ENCODE results near the gene SUPT5H.

SUPT5H gene

DNA sequence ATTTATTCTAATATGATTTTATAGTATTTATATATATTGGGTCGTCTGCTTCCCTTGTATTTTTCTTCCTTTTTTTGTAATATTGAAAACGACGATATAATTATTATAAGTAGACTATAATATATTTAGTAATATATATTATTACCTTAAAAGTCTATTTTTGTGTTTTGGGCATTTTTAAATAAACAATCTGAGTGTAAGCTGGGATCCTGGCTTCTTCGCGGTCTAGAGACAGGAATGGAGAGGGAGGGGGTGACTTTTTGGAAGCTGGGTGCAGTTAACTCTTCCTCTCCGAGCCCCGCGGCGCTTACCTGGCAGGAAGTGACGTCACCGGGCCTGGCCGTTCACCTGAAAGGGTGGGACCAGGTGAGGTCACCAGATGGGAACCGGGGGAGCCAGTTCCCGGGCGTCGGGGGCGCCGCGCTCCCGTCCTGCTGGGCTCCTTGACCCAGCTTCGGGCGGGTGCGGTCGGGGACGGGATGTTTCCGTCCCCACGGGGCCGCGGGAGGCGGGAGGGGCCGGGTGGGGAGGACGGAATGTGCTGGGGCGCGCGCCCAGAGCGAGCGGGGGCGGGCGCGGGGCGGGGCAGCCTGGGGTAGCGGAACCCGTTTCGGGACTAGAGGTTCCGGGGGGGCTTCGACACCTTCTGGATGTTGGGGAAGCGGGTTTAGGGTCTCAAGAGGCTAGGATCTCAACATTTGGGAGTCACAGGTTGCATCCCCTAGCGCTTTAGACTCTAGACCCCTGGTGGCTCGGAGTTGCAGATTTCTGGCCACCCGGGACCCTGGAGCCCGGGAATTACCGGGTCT is 36.0 kb upstream of the SUPT5H start:
- peak; percentile 60 for FAIRE-seq

DNA sequence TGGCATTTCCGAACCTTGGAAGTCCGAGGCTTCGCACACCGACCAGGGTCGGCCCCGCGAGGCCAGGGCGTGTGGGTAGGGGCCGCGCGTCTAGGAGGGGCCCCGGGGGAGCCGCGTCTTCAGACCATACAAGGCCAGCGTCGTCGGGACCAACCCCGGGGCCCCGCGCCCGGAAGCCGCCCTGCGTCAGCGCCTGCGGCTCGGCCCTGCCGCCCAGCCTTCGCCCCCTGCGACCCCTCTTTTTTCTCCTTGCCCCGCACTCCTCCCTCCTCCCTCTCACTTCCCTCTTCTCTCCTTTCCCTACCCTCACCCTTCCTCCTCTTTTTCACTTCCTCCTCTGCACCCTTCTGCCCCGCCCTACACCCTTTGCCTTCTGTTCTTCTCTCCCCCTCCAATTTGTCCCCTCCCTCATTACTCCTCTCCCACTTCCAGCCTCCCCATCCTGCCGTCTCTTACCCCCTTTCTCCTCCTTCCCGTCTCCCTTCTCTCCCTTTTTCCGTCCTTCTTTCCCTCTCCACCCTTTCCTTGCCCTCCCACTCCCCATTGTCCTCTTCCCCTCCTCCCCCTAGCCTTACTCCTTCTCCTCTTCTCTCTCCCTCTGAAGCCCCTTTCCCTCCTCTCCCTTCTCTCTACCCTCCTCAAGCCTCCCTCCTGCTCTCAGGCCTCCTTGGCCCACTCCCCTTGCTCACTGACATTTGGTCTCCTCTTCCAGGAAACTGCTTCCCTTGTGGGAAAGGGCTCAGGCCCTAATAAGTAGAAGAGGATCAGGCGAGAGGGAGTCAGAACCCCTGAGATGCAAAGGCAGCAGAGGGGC is 35.2 kb upstream of the SUPT5H start:
- no peak for FAIRE-seq

DNA sequence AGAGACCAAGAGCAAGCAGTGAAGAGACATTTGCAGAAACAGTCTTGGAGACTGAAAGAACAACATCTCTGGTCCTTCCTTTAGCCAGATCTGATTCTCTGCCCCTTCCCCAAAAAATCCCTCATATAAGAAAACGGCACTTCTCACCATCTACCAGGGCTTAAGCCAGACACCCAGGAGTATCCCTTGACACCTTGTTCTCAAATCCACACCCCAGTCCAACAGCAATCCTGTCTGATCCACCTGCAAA is 34.6 kb upstream of the SUPT5H start:
- no peak for FAIRE-seq

DNA sequence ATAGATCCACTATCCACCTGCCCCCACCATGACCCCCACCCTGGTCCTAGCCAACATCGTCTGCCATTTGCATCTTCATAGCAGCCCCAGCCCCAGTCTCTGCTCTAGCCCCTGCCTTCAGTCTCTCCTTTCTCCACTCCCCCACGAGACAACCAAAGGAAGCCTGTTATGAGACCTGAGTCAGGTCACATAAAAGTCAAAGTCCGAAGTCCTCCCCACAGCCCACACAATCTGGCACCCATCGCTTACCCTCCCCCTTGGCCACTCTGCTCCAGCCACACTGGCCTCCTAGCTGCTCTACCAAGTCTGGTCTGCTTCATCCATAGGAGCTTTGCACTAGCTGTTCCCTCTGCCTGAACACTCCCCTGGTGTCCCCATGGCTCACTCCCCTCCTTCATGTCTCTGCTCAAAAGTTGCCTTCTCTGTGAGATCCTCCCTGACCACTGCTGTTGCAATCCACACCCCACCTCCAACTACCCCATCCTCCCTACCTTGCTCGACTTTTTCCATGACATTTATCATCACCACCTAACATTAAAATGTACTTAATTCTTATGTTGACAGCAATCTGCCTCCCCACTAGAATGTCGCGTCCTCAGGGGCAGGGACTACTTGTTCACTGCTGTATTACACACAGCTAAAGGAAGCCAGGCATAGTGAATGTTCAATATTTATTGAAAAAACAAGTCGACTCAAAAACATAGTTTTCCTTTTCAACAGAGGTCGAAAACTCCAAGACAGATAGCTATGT is 34.1 kb upstream of the SUPT5H start:
- FAIRE-seq = no peak

DNA sequence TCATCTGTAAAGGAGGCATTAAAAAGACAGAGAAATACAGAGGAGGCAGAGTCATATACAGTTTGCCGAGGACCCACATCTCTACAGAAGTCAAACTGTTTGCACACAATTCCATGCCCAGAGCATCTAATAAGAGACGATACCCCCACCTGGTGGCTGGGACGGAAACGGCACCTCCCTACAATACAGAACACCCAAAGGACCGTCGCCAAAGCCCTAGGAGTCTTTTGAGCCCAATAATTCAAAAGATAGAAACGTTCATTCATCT is 33.6 kb upstream of the SUPT5H start:
- no peak for FAIRE-seq

DNA sequence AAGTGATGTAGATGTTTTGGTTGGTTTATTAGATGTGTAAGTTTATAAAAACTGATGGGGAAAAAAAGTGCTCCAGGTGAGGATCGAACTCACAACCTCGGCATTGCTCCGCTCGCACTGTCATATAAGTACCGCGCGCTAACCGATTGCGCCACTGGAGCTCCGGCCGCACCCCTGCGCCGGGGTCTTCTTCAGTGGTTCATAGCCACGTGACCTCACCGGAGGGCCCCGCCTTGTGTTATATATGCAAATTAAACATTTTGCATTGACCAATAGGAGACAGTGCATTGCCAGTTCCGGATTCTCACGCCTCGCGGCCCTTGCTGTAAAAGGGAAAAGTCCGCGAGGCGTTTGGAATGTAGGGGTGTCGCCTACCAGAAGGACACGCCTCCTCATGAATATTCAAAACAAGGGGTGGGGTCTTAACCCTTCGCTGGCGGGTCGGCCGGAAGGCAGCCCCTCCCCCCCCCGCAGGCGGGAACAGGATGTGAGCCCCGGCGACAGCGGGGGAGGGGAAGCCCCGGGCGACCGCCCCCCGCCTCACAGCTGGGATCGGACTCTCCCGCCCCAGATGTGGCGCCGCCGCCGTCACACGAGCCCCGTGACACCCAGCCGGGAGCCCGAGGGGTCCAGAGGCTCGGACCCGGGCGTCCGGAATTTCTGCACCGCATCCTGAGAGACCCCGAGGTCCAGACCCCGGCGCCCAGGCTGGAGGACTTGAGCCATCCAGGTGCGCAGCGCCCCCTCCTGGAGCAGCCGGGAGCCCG is 33.1 kb upstream of the SUPT5H start, which contains the start of gene PLEKHG2:
Gene PLEKHG2 (plus strand): TSS at position 570 of the 767 bp plus-strand sequence. CDS start 1,418 bp downstream, outside the sequence.
- peak; percentile 99 for FAIRE-seq

DNA sequence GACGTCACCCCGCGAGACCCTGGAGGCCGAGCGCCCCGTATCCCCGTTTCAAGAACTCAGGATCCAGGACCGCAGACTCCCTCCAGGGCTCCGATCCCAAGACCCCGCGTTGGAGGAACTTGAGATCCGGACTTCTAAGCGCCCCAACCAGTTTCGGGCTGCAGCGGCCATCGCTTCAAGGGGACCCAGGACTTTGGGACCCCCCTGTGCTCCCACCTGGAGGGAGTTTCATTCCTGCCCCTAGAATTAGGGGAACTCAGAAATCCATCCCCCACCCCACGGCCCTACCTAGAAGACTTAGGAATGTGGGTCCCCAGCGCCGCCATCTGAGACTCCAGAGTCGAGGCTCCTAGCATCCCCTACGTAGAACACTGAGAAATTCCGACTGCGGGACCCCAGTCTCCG is 32.5 kb upstream of the SUPT5H start:
- no peak for FAIRE-seq

DNA sequence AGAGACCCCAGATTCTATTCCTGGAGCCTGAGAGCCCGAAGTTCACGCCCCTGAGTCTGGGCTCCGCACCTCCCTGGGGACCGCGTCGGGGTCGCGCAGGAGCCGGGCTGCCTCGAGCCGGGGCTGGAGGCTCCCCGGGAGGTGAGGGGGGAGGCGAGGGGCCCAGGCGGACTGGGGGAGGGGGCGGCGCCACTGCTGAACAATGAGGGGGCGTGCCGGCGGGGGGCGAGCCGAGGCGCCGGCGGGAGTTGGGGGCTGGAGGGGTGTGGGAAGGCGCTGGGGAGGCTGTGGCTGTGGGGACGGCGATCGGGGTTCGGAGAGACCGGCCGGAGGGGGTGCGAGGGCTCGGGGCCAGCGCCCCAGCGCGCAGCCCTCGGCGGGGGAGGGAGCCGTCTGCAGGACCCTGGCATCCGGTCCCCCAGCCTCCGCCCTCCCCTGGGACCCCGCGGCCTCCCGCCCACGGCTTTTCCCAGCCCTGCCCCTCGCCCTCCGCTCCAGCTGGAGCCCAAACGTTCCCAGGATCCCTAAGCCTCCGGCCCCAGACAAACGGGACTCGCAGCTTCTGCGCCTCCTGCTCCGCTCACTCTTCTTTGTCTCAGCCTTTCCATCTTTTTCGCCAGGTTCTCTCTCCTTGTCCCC is 32.0 kb upstream of the SUPT5H start:
- no peak for FAIRE-seq

DNA sequence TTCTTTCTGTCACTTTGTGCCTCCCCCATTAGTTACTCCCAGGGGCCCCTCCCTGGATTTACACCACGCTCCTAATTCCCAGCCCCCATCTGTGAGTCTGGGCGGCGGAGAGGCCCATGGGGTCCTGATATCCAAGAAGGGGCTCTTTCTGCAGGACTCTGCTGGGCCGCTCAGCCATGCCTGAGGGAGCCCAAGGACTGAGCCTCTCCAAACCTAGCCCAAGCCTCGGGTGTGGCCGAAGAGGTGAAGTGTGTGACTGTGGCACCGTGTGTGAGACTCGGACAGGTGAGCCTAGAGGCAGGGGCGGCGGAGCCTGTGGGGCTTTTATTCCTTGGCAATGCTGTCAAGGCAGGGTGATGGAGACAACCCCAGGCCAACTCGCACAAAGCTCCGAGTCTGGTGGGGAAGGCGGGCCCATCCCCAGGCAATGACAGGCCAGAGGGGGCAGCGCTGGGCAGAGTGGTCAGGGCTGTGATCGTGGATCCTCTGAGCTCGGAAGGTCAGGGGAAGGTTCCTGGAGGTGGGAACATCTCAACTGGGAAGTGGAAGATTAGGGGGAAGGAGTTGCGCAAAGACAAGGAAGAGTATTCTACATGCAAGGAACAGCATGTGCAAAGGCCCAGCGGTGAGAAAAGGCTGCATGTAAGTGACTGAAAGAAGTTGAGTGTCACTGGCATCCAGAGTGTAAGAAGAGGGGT is 31.3 kb upstream of the SUPT5H start:
- no peak for FAIRE-seq

DNA sequence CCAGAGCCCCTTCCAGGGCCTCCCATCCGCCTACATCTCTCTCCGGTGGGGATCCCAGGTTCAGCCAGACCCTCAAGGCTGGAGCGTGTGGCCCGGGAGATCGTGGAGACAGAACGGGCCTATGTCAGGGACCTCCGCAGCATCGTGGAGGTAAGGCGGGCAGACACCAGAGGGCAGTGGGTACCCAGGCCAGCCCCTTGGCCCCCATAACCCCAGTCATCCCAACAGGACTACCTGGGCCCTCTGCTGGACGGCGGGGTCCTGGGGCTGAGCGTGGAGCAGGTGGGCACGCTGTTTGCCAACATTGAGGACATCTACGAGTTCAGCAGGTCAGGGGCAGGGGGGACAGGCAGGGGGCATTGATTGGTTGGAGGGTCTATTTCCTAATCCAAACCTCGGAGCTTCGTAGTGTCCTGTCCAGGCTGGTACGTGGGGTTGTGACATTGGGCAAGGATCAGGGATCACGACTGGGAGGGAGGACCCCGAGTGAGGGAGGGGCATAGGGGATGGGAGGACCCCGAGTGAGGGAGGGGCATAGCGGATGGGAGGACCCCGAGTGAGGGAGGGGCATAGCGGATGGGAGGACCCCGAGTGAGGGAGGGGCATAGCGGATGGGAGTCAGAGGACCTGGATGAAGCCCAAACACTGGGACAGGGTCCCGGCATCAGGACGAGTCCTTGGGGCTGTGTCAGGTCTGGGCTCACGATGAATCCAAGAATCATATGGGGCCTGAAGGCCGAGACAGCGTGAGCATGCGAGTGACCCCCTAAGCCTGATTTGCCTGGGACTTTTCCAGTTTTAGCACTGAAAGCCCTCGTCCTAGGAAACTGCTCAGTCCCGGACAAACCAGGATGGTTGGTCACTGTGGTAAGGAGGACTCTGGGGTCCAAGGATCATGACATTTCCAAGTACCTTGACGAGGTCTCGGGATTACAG is 30.0 kb upstream of the SUPT5H start:
- FAIRE-seq = no peak

DNA sequence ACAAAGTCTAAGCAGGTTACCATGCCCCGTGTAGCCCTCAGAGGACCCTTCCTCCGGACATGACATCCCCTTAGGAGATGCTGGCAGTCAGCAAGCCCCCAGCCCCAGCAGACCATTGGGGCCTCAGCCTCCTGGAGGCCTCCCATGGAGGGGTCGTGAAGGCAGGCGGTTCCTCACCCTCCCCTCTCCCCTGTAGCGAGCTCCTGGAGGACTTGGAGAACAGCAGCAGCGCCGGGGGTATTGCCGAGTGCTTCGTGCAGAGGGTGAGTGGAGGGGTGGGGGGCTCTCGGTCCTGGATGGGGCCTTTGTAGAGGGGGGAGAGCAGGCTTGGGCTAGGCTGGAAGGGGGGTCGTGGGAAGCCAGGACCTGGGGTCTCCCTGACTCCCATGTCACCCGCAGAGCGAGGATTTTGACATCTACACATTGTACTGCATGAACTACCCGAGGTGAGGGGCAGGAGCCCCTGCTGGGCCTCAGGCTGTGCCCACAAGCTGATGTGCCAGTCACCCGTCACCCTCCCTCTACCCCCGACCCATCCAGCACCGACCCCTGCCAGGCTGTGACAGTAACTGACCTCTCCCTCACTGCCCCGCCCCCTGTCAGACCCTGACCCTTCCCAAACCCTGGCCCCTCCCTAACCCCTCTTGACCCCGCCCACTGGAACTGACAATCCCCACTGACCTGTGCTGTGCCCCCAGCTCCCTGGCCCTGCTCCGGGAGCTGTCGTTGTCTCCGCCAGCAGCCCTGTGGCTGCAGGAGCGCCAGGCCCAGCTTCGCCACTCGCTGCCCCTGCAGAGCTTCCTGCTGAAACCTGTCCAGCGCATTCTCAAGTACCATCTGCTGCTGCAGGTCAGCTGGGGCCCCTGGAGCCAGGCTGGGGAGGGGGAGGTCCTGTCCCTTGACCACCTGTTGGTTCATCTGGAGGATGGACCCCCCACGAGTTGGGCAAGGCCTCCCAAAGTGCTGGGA is 28.9 kb upstream of the SUPT5H start:
- no peak for FAIRE-seq

DNA sequence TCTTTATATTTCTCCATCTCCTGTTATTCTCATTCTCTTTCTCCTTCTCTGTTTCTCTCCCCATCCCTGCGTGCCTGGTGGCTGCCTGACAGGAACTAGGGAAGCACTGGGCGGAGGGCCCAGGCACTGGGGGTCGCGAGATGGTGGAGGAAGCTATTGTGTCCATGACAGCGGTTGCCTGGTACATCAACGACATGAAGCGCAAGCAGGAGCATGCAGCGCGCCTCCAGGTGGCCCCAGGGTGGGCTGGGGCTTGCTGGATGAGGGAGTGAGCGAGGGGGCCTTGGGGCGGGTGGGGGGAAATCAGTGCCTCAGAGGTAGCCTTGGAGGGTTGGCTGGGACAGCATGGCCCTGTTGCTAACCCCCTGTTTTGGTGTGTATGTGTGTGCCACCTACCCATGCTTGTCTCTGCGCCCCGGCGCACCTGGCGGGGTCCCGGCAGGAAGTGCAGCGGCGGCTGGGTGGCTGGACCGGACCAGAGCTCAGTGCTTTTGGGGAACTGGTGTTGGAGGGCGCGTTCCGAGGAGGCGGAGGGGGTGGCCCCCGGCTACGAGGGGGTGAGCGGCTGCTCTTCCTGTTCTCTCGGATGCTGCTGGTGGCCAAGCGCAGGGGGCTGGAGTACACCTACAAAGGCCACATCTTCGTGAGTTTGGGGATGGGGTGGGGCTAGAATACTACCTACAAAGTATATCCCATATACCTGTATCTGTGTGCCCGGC is 27.8 kb upstream of the SUPT5H start:
- no peak for FAIRE-seq

DNA sequence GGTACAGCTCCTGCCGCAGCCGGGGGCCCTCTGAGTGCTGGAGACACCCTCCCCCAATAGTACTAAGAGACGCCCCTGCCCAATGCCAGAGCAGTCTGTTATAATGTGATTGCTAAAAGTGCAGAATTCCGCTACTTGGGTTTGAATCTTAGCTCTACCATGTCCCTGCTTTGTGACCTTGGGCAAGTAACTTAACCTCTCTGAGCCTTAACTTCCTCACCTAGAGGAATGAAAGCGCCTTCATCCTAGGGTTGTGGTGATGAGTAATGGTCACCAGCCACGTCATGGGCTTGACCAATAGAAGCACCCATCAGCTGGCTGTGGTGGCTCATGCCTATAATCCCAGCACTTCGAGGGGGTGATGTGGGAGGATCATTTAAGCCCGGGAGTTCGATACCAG is 26.4 kb upstream of the SUPT5H start:
- FAIRE-seq = no peak

DNA sequence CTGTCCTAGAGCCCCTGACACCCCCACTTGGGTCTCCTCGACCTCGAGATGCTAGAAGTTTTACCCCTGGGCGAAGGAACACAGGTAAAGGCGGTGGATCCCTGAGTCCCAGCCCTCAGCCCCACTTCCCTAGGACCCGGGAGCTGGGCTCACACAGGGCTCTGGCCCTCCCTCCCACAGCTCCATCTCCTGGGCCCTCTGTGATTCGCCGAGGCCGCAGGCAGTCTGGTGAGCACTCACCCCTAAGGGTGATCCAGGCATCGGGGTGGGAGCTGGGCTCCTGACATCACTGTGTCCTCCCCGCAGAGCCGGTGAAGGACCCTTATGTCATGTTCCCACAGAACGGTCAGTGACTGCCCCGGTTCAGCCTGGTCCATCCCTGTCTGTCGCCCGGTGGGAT is 24.6 kb upstream of the SUPT5H start:
- FAIRE-seq = no peak

DNA sequence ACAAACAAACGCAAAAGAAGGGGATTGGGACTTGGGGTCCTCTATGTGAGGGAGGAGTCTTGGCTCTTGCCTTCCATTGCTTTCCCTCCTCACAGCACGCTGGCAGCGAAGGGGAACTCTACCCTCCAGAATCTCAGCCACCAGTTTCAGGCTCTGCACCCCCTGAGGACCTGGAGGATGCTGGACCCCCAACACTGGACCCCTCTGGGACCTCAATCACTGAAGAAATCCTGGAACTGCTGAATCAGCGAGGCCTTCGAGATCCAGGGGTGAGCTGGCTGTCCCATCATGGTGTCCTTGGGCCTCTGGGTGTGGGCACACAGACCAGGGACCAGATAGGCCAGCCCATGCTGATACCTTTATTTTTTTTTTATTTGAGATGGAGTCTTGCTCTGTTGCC is 23.4 kb upstream of the SUPT5H start:
- no peak for FAIRE-seq

DNA sequence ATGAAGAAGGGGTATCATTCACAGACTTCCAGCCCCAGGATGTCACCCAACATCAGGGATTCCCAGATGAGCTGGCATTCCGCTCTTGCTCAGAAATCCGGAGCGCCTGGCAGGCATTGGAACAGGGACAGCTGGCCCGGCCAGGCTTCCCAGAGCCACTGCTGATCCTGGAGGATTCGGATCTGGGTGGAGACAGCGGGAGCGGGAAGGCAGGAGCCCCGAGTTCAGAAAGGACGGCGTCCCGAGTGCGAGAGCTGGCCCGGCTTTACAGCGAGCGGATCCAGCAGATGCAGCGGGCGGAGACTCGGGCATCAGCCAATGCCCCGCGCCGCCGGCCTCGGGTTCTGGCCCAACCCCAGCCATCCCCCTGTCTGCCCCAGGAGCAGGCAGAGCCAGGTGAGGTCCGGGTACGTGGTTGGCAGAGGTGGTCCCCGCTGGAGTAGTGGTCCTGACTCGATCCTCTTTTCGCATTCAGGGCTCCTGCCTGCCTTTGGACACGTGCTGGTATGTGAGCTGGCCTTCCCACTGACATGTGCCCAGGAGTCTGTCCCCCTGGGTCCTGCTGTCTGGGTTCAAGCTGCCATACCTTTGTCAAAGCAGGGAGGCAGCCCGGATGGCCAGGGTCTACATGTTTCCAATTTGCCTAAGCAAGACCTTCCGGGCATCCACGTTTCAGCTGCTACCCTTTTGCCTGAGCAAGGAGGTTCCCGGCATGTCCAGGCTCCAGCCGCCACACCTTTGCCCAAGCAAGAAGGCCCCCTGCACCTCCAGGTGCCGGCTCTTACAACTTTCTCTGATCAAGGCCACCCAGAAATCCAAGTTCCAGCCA is 21.9 kb upstream of the SUPT5H start:
- FAIRE-seq = no peak

DNA sequence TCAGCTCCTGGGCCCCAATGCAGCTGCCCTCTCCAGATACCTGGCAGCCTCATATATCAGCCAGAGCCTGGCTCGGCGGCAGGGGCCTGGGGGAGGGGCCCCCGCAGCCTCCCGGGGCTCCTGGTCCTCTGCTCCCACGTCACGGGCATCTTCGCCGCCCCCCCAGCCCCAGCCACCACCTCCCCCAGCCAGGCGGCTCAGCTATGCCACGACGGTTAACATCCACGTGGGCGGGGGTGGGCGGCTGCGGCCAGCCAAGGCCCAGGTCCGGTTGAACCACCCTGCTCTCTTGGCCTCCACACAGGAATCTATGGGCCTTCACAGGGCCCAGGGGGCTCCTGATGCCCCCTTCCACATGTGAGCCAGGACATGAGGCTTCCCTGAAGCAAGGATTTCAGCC is 20.4 kb upstream of the SUPT5H start:
- FAIRE-seq = no peak

DNA sequence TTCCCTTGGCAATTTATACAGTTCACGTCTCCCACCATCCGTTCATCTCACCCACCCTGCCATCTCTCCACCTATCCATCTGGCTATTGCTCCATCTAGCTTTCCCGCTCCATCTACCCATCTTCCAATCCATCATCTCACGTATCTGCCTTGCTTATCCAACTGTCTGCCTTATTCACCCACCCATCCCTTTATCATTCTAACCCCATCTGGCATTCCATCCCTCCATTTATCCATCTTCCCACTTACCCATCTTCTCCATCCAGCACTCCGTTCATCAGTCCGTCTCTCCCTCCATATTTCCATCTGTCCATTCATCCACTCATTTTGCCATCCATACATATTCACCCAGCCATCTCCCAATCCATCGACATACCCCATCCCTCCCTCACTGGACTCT is 19.6 kb upstream of the SUPT5H start:
- FAIRE-seq = no peak

All from G401.6 (cell line).